ENCODE results near the gene KRTAP10-10.
"Not testable (repeated sequence)": the region's sequence is repeated elsewhere in the genome, so short reads cannot be mapped to it uniquely, and the experiment has no call there.

GRCh38 chr21:44600118-44600978, 36.8 kb upstream of the KRTAP10-10 start, which contains the start of gene KRTAP10-7:
- TF ChIP-seq CTCF (IDR thresholded peaks at IDR 0.05 in 4 of 5, conservative IDR thresholded peaks at IDR 0.05 in 1 of 5); POLR2A (IDR thresholded peaks at IDR 0.05): not testable (repeated sequence)
